ENCODE measurements around the gene C10orf67. TPM values are rescaled to one million over a fixed set of nuclear protein-coding genes. Genes with fewer than 3 reads are reported as not detected.

The C10orf67 gene
- total RNA-seq, 1 experiment from 2014 or later = 0.15 TPM

- TF ChIP-seq EZH2 (IDR thresholded peaks at IDR 0.05; ENCODE audit: low read length, unreplicated experiment) = no peak
- TF ChIP-seq EZH2phosphoT487 (IDR thresholded peaks at IDR 0.05; ENCODE audit: borderline replicate concordance, low read length) = no peak
- no peak for TF ChIP-seq CTCF (conservative IDR thresholded peaks at IDR 0.05; ENCODE audit: low read depth, low read length)
- DNase-seq (no peak), ATAC-seq (no peak)
- Histone ChIP-seq H3K27ac (ENCODE audit: low read length) (no peak overlapping the region), H3K27me3 (ENCODE audit: low read length) (no peaks in the 10 kb centered on the region), H3K36me3 (ENCODE audit: low read depth, low read length) (no peaks in the 10 kb centered on the region), H3K4me3 (ENCODE audit: low read length) (no peak overlapping the region), H4K20me1 (ENCODE audit: low read length) (no peaks in the 10 kb centered on the region), H3K9me3 (ENCODE audit: low read length) (no peaks in the 10 kb centered on the region), H3K4me2 (ENCODE audit: low read length) (no peak overlapping the region), H2AFZ (ENCODE audit: low read length) (no peak overlapping the region), H3K9me2 (replicated peaks; ENCODE audit: low read length) (no peaks in the 10 kb centered on the region), H3K9ac (ENCODE audit: low read length) (no peak overlapping the region), H3K79me2 (ENCODE audit: low read length) (no peaks in the 10 kb centered on the region), H3K4me1 (ENCODE audit: insufficient read depth, low read length) (no peaks in the 10 kb centered on the region), H3F3A (ENCODE audit: low read length, unreplicated experiment) (no peaks in the 10 kb centered on the region)
- ChIA-PET CTCF (no interaction called here), POLR2A (ENCODE audit: unreplicated experiment) (no interaction called here)
- intact Hi-C loops (cut with micrococcal nuclease) = no loop called here
- no TSS peak for BruUV-seq (replicated peaks)
These were observed 30.8 kb upstream of the C10orf67 start for GRCh38 chr10:23375366-23375765.

DNA sequence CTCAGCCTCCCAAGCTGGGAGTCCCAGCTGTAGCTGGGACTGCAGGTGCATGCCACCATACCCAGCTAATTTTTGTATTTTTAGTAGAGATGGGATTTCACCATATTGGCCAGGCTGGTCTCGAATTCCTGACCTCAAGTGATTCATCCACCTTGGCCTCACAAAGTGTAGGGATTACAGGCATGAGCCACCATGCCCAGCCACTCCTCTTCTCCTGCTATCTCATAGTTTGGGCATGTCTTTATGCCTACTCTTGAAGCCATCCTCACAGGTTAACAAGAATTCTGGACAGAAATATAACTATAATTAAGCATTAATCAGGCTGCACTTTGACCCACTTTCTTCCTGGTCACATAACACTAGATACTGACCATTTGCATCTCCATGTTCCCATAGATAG lies 28.6 kb upstream of the C10orf67 start:
- H3K4me2 ChIP-seq (ENCODE audit: low read length) = no peak overlapping the region
- no peak overlapping the region for H3K27ac ChIP-seq (ENCODE audit: low read length)

DNA sequence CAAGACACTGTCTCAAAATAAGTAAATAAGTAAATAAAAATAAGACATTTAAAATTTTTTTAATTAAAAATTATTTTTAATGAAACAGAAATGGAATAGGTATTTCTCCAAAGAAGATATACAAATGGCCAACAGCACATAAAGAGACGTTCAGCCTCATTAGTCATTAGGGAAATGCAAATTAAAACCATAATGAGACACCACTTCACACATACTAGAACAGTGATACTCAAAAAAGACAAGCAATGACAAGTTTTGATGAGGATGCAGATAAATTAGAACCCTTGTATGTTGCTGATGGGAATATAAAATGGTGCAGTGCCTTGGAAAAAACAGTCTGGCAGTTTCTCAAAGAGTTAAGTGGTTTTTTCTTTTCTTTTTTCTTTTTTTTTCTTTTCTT lies 26.5 kb upstream of the C10orf67 start:
- ChIA-PET CTCF (no interaction called here), POLR2A (ENCODE audit: unreplicated experiment) (no interaction called here)
- BruUV-seq (replicated peaks) = no TSS peak
- Histone ChIP-seq H2AFZ (ENCODE audit: low read length) (no peak overlapping the region), H3K4me2 (ENCODE audit: low read length) (no peak overlapping the region), H3K36me3 (ENCODE audit: low read depth, low read length) (no peaks in the 10 kb centered on the region), H3F3A (ENCODE audit: low read length, unreplicated experiment) (no peaks in the 10 kb centered on the region), H3K4me3 (ENCODE audit: low read length) (no peak overlapping the region), H3K9ac (ENCODE audit: low read length) (no peak overlapping the region), H3K4me1 (ENCODE audit: insufficient read depth, low read length) (no peaks in the 10 kb centered on the region), H3K9me3 (ENCODE audit: low read length) (no peaks in the 10 kb centered on the region), H3K9me2 (replicated peaks; ENCODE audit: low read length) (no peaks in the 10 kb centered on the region), H3K27me3 (ENCODE audit: low read length) (no peaks in the 10 kb centered on the region), H4K20me1 (ENCODE audit: low read length) (no peaks in the 10 kb centered on the region), H3K27ac (ENCODE audit: low read length) (no peak overlapping the region), H3K79me2 (ENCODE audit: low read length) (no peaks in the 10 kb centered on the region)
- no peak for TF ChIP-seq EZH2phosphoT487 (IDR thresholded peaks at IDR 0.05; ENCODE audit: borderline replicate concordance, low read length)
- no peak for TF ChIP-seq EZH2 (IDR thresholded peaks at IDR 0.05; ENCODE audit: low read length, unreplicated experiment)
- TF ChIP-seq CTCF (conservative IDR thresholded peaks at IDR 0.05; ENCODE audit: low read depth, low read length) = no peak
- ATAC-seq (no peak), DNase-seq (no peak)
- intact Hi-C loops (cut with micrococcal nuclease) = no loop called here

More for the DNA sequence above, 28.6 kb upstream of the C10orf67 start:
- H3K9me2 ChIP-seq (replicated peaks; ENCODE audit: low read length) = no peaks in the 10 kb centered on the region
- ATAC-seq (no peak), DNase-seq (no peak)
- H3K79me2 ChIP-seq (ENCODE audit: low read length) = no peaks in the 10 kb centered on the region
- H3K27me3 ChIP-seq (ENCODE audit: low read length) = no peaks in the 10 kb centered on the region
- intact Hi-C loops (cut with micrococcal nuclease) = no loop called here
- no peaks in the 10 kb centered on the region for H3K4me1 ChIP-seq (ENCODE audit: insufficient read depth, low read length)
- no peaks in the 10 kb centered on the region for H3K36me3 ChIP-seq (ENCODE audit: low read depth, low read length)
- POLR2A ChIA-PET (ENCODE audit: unreplicated experiment) = no interaction called here
- H3F3A ChIP-seq (ENCODE audit: low read length, unreplicated experiment) = no peaks in the 10 kb centered on the region
- H2AFZ ChIP-seq (ENCODE audit: low read length) = no peak overlapping the region
- CTCF ChIA-PET = no interaction called here
- no peaks in the 10 kb centered on the region for H4K20me1 ChIP-seq (ENCODE audit: low read length)
- no peaks in the 10 kb centered on the region for H3K9me3 ChIP-seq (ENCODE audit: low read length)
- no peak overlapping the region for H3K4me3 ChIP-seq (ENCODE audit: low read length)
- no peak overlapping the region for H3K9ac ChIP-seq (ENCODE audit: low read length)
- BruUV-seq (replicated peaks) = no TSS peak
- TF ChIP-seq CTCF (conservative IDR thresholded peaks at IDR 0.05; ENCODE audit: low read depth, low read length) (no peak), EZH2phosphoT487 (IDR thresholded peaks at IDR 0.05; ENCODE audit: borderline replicate concordance, low read length) (no peak), EZH2 (IDR thresholded peaks at IDR 0.05; ENCODE audit: low read length, unreplicated experiment) (no peak)
